Left lung (tissue), 10 donors: Measurements from ENCODE around the gene MCM3. TPM values are rescaled to one million over a fixed set of nuclear protein-coding genes. Genes with fewer than 3 reads are reported as not detected.

Source experiments
- ATAC-seq: fragments of 200-7000 bp; cut with Tn5 transposase; one replicate; pipeline ENCODE4 v1.9.1; 2020; ENCODE audit warnings: moderate library complexity
- DNase-seq, 4 donors: peaks; one replicate each; pipeline ENCODE4 v3.0.0-alpha.2; 2013 to 2020
- H3K27ac ChIP-seq, 2 donors: fragments of 200-600 bp; sonication (generic) in 1 of 2; one replicate each; pipeline versions ENCODE4 v1.5.0 to v1.8.0; 2020 to 2021
- H3K27me3 ChIP-seq, 2 donors: fragments of 200-600 bp; sonication (generic) in 1 of 2; one replicate each; pipeline versions ENCODE4 v1.5.0 to v1.8.0; 2020 to 2021
- H3K36me3 ChIP-seq, 2 donors: fragments of 200-600 bp; sonication (generic) in 1 of 2; one replicate each; pipeline versions ENCODE4 v1.5.0 to v1.8.0; 2020 to 2021
- H3K4me1 ChIP-seq, 2 donors: fragments of 200-600 bp; one replicate each; pipeline ENCODE4 v1.8.0; 2021
- H3K4me3 ChIP-seq, 2 donors: fragments of 200-600 bp; sonication (generic) in 1 of 2; one replicate each; pipeline versions ENCODE4 v1.5.0 to v1.8.0; 2020 to 2021; ENCODE audit warnings: mild to moderate bottlenecking in 1 of 2
- H3K9me3 ChIP-seq, 2 donors: fragments of 200-600 bp; sonication (generic) in 1 of 2; one replicate each; pipeline versions ENCODE4 v1.5.0 to v1.8.0; 2020 to 2021
- intact Hi-C, 2 donors: fragments of 100-400 bp; cut with DNase I; formaldehyde crosslinking; loops; one replicate each; pipeline versions ENCODE4 v1.11.2 to v1.14.2; 2022
- polyA plus RNA-seq, 6 donors: library from polyadenylated mRNA; unstranded; fragments of 120-200 nt; gene quantifications; one replicate each; pipeline ENCODE4 v1.2.1, GENCODE V29; 2013; ENCODE audit not compliant: insufficient read length in 6 of 6
- total RNA-seq, 2 donors: library from RNA; stranded (reverse); fragmentation: NEBNext Ultra II Directional; extraction: Animal tissue kit (Norgen Biotek cat#: 25700); gene quantifications; one replicate each; pipeline ENCODE4 v1.2.1, GENCODE V29; 2021
- TF ChIP-seq, protein P1 (sequence below), 2 donors: fragments of 200-600 bp; sonication (generic) in 1 of 2; IDR thresholded peaks; one replicate each; pipeline versions ENCODE4 v1.5.0 to v1.8.0; 2021; ENCODE audit warnings: antibody characterized with exemption in 2 of 2
- donor health status: DM: no; HTN: yes; CAD: no.
- donor health status: DM: no; HTN: no; CAD: no.

Gene MCM3
- total and polyA plus RNA-seq, 8 donors = 38.9 to 122 (median 95.3) TPM

GRCh38 chr6:52254731-52255378, 29.7 kb downstream of the MCM3 start:
- Histone ChIP-seq H3K4me1 (no peaks in the 10 kb centered on the region), H3K36me3 (no peaks in the 10 kb centered on the region), H3K27ac (no peak overlapping the region), H3K4me3 (no peak overlapping the region), H3K27me3 (peaks cover 4 to 39% of the 10 kb centered on the region in 2 donors), H3K9me3 (no peaks in the 10 kb centered on the region)
- intact Hi-C loops = no loop called here
- TF ChIP-seq, protein P1, sequence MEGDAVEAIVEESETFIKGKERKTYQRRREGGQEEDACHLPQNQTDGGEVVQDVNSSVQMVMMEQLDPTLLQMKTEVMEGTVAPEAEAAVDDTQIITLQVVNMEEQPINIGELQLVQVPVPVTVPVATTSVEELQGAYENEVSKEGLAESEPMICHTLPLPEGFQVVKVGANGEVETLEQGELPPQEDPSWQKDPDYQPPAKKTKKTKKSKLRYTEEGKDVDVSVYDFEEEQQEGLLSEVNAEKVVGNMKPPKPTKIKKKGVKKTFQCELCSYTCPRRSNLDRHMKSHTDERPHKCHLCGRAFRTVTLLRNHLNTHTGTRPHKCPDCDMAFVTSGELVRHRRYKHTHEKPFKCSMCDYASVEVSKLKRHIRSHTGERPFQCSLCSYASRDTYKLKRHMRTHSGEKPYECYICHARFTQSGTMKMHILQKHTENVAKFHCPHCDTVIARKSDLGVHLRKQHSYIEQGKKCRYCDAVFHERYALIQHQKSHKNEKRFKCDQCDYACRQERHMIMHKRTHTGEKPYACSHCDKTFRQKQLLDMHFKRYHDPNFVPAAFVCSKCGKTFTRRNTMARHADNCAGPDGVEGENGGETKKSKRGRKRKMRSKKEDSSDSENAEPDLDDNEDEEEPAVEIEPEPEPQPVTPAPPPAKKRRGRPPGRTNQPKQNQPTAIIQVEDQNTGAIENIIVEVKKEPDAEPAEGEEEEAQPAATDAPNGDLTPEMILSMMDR (IDR thresholded peaks at IDR 0.05) = no peak
- ATAC-seq (no peak), DNase-seq (no peak)

- DNase-seq (peak in 1 of 4 donors; percentile 70), ATAC-seq (peak; percentile 37)
- H3K36me3 ChIP-seq = no peaks in the 10 kb centered on the region
- no peaks in the 10 kb centered on the region for H3K9me3 ChIP-seq
- H3K27ac ChIP-seq = no peak overlapping the region
- no peaks in the 10 kb centered on the region for H3K4me1 ChIP-seq
- intact Hi-C loops = no loop called here
- H3K4me3 ChIP-seq = no peak overlapping the region
- TF ChIP-seq, protein P1 (IDR thresholded peaks at IDR 0.05) = no peak
- peaks cover 4 to 39% of the 10 kb centered on the region in 2 donors for H3K27me3 ChIP-seq
Measured at GRCh38 chr6:52253494-52253893, 31.0 kb downstream of the MCM3 start.

- no peaks in the 10 kb centered on the region for H3K36me3 ChIP-seq
- DNase-seq = no peak
- no peak overlapping the region for H3K4me3 ChIP-seq
- ATAC-seq = no peak
- intact Hi-C loops = no loop called here
- peaks cover 4 to 39% of the 10 kb centered on the region in 2 donors for H3K27me3 ChIP-seq
- H3K27ac ChIP-seq = no peak overlapping the region
- H3K9me3 ChIP-seq = no peaks in the 10 kb centered on the region
- TF ChIP-seq, protein P1 (IDR thresholded peaks at IDR 0.05) = no peak
- no peaks in the 10 kb centered on the region for H3K4me1 ChIP-seq
Measured at GRCh38 chr6:52251113-52251512, 33.4 kb downstream of the MCM3 start.

DNA sequence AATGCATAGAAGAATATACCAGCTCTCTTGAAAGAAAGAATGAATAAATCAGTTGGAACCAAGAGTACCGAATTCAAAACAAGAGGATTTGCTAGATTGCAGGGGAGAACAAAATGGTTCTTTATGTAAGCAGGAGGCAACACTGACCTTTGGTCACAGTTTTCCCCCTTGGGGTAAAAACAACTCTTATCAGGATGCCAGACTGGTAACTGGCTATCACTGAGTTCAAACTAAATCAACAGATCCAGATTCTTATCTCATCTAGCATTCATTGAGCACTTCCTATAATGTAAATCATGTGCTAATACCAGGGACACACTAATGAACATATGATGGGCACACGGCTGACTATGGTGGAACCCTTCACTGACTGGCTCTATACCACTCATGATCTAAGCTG, 35.5 kb downstream of the MCM3 start:
- H3K27ac ChIP-seq = no peak overlapping the region
- intact Hi-C loops = no loop called here
- DNase-seq (no peak), ATAC-seq (no peak)
- H3K9me3 ChIP-seq = no peaks in the 10 kb centered on the region
- H3K4me3 ChIP-seq = no peak overlapping the region
- H3K36me3 ChIP-seq = no peaks in the 10 kb centered on the region
- H3K27me3 ChIP-seq = peaks cover 0 to 21% of the 10 kb centered on the region in 2 donors
- no peaks in the 10 kb centered on the region for H3K4me1 ChIP-seq
- TF ChIP-seq, protein P1 (IDR thresholded peaks at IDR 0.05) = no peak

DNA sequence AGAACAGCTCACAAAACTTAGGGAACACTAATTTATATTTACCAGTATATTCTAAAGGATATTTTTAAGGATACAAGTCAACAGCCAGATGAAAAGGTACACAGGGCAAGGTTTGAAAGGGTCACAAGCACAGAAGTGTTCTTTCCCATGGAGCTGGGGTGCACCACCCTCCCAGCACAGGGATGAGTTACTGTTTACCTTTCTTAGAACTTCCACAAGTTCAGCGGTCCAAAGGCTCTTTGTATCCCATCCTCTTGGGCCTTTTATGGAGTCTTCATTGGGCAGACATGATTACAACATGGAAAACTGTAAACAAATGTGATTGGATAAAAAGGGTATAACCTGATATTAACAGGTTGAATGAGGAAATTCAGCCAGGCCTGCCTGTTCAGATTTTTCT, 39.1 kb downstream of the MCM3 start:
- Histone ChIP-seq H3K9me3 (no peaks in the 10 kb centered on the region), H3K4me1 (no peaks in the 10 kb centered on the region), H3K27ac (no peak overlapping the region), H3K36me3 (no peaks in the 10 kb centered on the region), H3K27me3 (peaks cover 0 to 5% of the 10 kb centered on the region in 2 donors), H3K4me3 (no peak overlapping the region)
- intact Hi-C loops = no loop called here
- TF ChIP-seq, protein P1 (IDR thresholded peaks at IDR 0.05) = no peak
- ATAC-seq (no peak), DNase-seq (no peak)
